K562 (cell line): Measurements from ENCODE around the gene LTBP1. TPM values are rescaled to one million over a fixed set of nuclear protein-coding genes. Genes with fewer than 3 reads are reported as not detected.

Experiments
- ATAC-seq: fragments of 200-7000 bp; cut with Tn5 transposase; 3 replicates; pipeline ENCODE4 v1.9.1; 2020; ENCODE audit warnings: moderate library complexity
- BruUV-seq: library from RNA; stranded (reverse); fragments of 400-500 nt; replicated peaks from 2 replicates; lab custom pipeline; 2021; lab: Mats Ljungman, UMichigan
- CTCF ChIA-PET: fragments of 300-600 bp; formaldehyde crosslinking; extraction: SDS; loops from one replicate; lab custom pipeline; 2021; ENCODE audit warnings: low intra/inter-chr PET ratio; lab: Yijun Ruan, JAX
- POLR2A ChIA-PET: fragments of 300-600, 350-650 bp; sonication (Branson Sonifier 250); formaldehyde crosslinking; extraction: SDS; loops from one replicate; lab custom pipeline; 2021; ENCODE audit warnings: antibody characterized with exemption, inconsistent platforms; lab: Yijun Ruan, JAX
- DNase-seq, 4 experiments: peaks; one replicate each; pipeline versions ENCODE4 v3.0.0 to v3.0.0-alpha.2; 2011 to 2018; ENCODE audit warnings: low spot score in 3 of 4, mixed read lengths in 3 of 4; ENCODE audit errors: extremely low read depth in 1 of 4
- FAIRE-seq: peaks from 2 replicates; lab custom pipeline; 2011; peaks lifted over from hg19 to GRCh38; lab: Jason Lieb, UNC
- H2AFZ ChIP-seq: 2 replicates; pipeline ENCODE4 v1.6.0; 2011; ENCODE audit warnings: low read depth, low read length, control low read depth, inconsistent platforms
- H3K27ac ChIP-seq: fragments of 200-600 bp; 3 replicates; pipeline ENCODE4 v1.8.0; 2011; ENCODE audit warnings: low read depth, mild to moderate bottlenecking, control low read depth, inconsistent platforms, low read length, moderate library complexity, mixed read lengths; ENCODE audit errors: extremely low read depth
- H3K27me3 ChIP-seq, 2 experiments: fragments of 300-600 bp in 1 of 2; 2 replicates in 1 of 2; 3 replicates in 1 of 2; pipeline versions ENCODE4 v1.6.0 to v1.8.0; 2011; ENCODE audit warnings: inconsistent platforms in 2 of 2, low read length in 2 of 2, mild to moderate bottlenecking in 1 of 2, mixed read lengths in 1 of 2, moderate library complexity in 1 of 2; ENCODE audit not compliant: control insufficient read depth in 2 of 2, insufficient read depth in 2 of 2
- H3K36me3 ChIP-seq: fragments of 300-600 bp; 3 replicates; pipeline ENCODE4 v1.8.0; 2011; ENCODE audit warnings: mild to moderate bottlenecking, low read length, inconsistent platforms; ENCODE audit not compliant: control insufficient read depth, insufficient read depth
- H3K4me1 ChIP-seq, 2 experiments: fragments of 200-600 bp in 1 of 2; replicated peaks in 1 of 2; 2 replicates in 1 of 2; 3 replicates in 1 of 2; pipeline versions ENCODE4 v1.5.1 to v1.8.0; 2011; ENCODE audit warnings: inconsistent platforms in 2 of 2, low read length in 2 of 2, mild to moderate bottlenecking in 1 of 2, mixed read lengths in 1 of 2, moderate library complexity in 1 of 2; ENCODE audit not compliant: control insufficient read depth in 2 of 2, insufficient read depth in 2 of 2
- H3K4me2 ChIP-seq: 2 replicates; pipeline ENCODE4 v1.6.1; 2011; ENCODE audit warnings: low read length, control low read depth, inconsistent platforms, mixed read lengths; ENCODE audit not compliant: insufficient read depth
- H3K4me3 ChIP-seq: fragments of 200-600 bp; sonication (generic), shearing (Covaris generic); 2 replicates; pipeline ENCODE4 v1.5.1; 2016; ENCODE audit warnings: control low read depth, inconsistent platforms
- H3K79me2 ChIP-seq: fragments of 200-600 bp; 3 replicates; pipeline ENCODE4 v1.8.0; 2011; ENCODE audit warnings: low read length, inconsistent platforms; ENCODE audit not compliant: control insufficient read depth, insufficient read depth
- H3K9ac ChIP-seq, 2 experiments: 2 replicates each; pipeline versions ENCODE4 v1.6.0 to v1.6.1; 2011; ENCODE audit warnings: low read depth in 2 of 2, low read length in 2 of 2, control low read depth in 1 of 2, inconsistent platforms in 1 of 2, mild to moderate bottlenecking in 1 of 2, mixed read lengths in 1 of 2; ENCODE audit not compliant: insufficient read depth in 1 of 2
- H3K9me1 ChIP-seq: one replicate; pipeline ENCODE4 v1.6.0; 2011; ENCODE audit warnings: inconsistent platforms, mild to moderate bottlenecking, low read length, moderate library complexity; ENCODE audit not compliant: control insufficient read depth, insufficient read depth
- H3K9me3 ChIP-seq: replicated peaks from 2 replicates; pipeline ENCODE4 v1.5.1; 2011; ENCODE audit warnings: low read depth, low read length, inconsistent platforms; ENCODE audit not compliant: control insufficient read depth, insufficient read depth
- H4K20me1 ChIP-seq: replicated peaks from 2 replicates; pipeline ENCODE4 v1.6.1; 2011; ENCODE audit warnings: low read length, inconsistent platforms, mixed read lengths; ENCODE audit not compliant: control insufficient read depth, insufficient read depth
- ASH1L ChIP-seq: fragments of 450-650 bp; IDR thresholded peaks from 2 replicates; pipeline ENCODE4 v1.6.1; 2018; ENCODE audit warnings: borderline replicate concordance, mild to moderate bottlenecking, low read depth; ENCODE audit not compliant: partially characterized antibody
- BCL6 ChIP-seq: fragments of 250-450 bp; sonication (Bioruptor Pico); IDR thresholded peaks from 2 replicates; pipeline ENCODE4 v1.4.0; 2020
- CEBPB ChIP-seq: fragments of 450-650 bp; IDR thresholded peaks from 2 replicates; pipeline ENCODE4 v1.6.1; 2016; ENCODE audit warnings: missing genetic modification characterization, missing compliant biosample characterization
- CEBPG ChIP-seq, 3 experiments: fragments of 200-800 bp in 1 of 3; sonication (Bioruptor generic) in 1 of 3; sonication (generic) in 1 of 3; formaldehyde crosslinking in 1 of 3; IDR thresholded peaks in 2 of 3; conservative IDR thresholded peaks in 1 of 3; 2 replicates each; pipeline versions ENCODE4 v1.6.1 to v1.8.0; 2016 to 2022; ENCODE audit warnings: missing compliant biosample characterization in 2 of 3, missing genetic modification characterization in 2 of 3, mild to moderate bottlenecking in 1 of 3, missing genetic modification reagents in 1 of 3
- CREB5 ChIP-seq: fragments of 250-450 bp; sonication (Bioruptor Pico); IDR thresholded peaks from 2 replicates; pipeline ENCODE4 v1.5.0; 2020; ENCODE audit warnings: mild to moderate bottlenecking
- ETV1 ChIP-seq: fragments of 450-650 bp; conservative IDR thresholded peaks from 2 replicates; pipeline ENCODE4 v1.6.1; 2016; ENCODE audit warnings: missing genetic modification characterization, control low read depth, low read depth, missing compliant biosample characterization
- JUNB ChIP-seq: fragments of 450-650 bp; formaldehyde crosslinking; conservative IDR thresholded peaks from 2 replicates; pipeline ENCODE4 v1.4.0; 2020; ENCODE audit warnings: mild to moderate bottlenecking
- MIER1 ChIP-seq: fragments of 450-650 bp; IDR thresholded peaks from 2 replicates; pipeline ENCODE4 v1.6.1; 2016; ENCODE audit warnings: antibody characterized with exemption, mild to moderate bottlenecking, low read depth
- MXD1 ChIP-seq: fragments of 250-450 bp; sonication (Bioruptor Pico); IDR thresholded peaks from 2 replicates; pipeline ENCODE4 v1.8.0; 2021; ENCODE audit warnings: borderline replicate concordance, mild to moderate bottlenecking, moderate library complexity; ENCODE audit not compliant: poor library complexity, severe bottlenecking
- NCOA4 ChIP-seq: fragments of 450-650 bp; IDR thresholded peaks from 2 replicates; pipeline ENCODE4 v1.6.1; 2018; ENCODE audit warnings: mild to moderate bottlenecking; ENCODE audit not compliant: partially characterized antibody
- NKRF ChIP-seq: fragments of 450-650 bp; IDR thresholded peaks from 2 replicates; pipeline ENCODE4 v1.6.1; 2016; ENCODE audit warnings: borderline replicate concordance
- SNAPC5 ChIP-seq: fragments of 250-450 bp; sonication (Bioruptor Pico); IDR thresholded peaks from 2 replicates; pipeline ENCODE4 v1.8.0; 2021; ENCODE audit warnings: moderate library complexity, mild to moderate bottlenecking, inconsistent platforms
- SP1 ChIP-seq: sonication (generic); formaldehyde crosslinking; IDR thresholded peaks from 2 replicates; pipeline ENCODE4 v1.8.1; 2022; ENCODE audit warnings: mild to moderate bottlenecking, missing genetic modification reagents
- ZNF431 ChIP-seq: sonication (generic); formaldehyde crosslinking; IDR thresholded peaks from 2 replicates; pipeline ENCODE4 v1.8.0; 2022; ENCODE audit warnings: mild to moderate bottlenecking, missing genetic modification reagents
- ZNF76 ChIP-seq: fragments of 250-450 bp; sonication (Bioruptor Pico); IDR thresholded peaks from 2 replicates; pipeline ENCODE4 v1.4.0; 2020; ENCODE audit warnings: mild to moderate bottlenecking, moderate library complexity, borderline replicate concordance
- WGBS: fragments of 100-300 bp; shearing (Covaris generic); methylation state at CpG from one replicate; pipeline ENCODE4 v1.1.6; 2016; ENCODE audit warnings: low coverage, mixed read lengths; ENCODE audit not compliant: insufficient coverage; ENCODE audit errors: missing lambda C conversion rate; 5-methylcytosine and 5-hydroxymethylcytosine counted together
- in situ Hi-C: fragments of 300-500 bp; cut with MboI; formaldehyde crosslinking; loops from 4 replicates; pipeline ENCODE4 v1.15.0; 2018; ENCODE audit warnings: inconsistent platforms, mixed read lengths
- intact Hi-C: fragments of 100-400 bp; cut with micrococcal nuclease; formaldehyde crosslinking; loops from 2 replicates; pipeline ENCODE4 v1.14.2; 2022
- polyA plus RNA-seq, 8 experiments: library from polyadenylated mRNA; depleted of rRNA in 4 of 8; stranded (reverse) in 5 of 8; unstranded in 3 of 8; fragments of >200 nt; fragmentation: Nextera tagmentation in 2 of 8; fragmentation: Illumina TruSeq in 1 of 8; extraction: Ambion mirVana in 2 of 8; extraction: Trizol in 1 of 8; gene quantifications; 2 replicates each; pipeline versions ENCODE4 v1.2.1 to v1.2.3, GENCODE V29; 2011 to 2014; ENCODE audit warnings: inconsistent platforms in 1 of 8, missing spikeins in 1 of 8
- total RNA-seq, 7 experiments: library from RNA; depleted of rRNA in 6 of 7; stranded (reverse); fragments of >200 nt in 6 of 7; fragmentation: Illumina TruSeq in 2 of 7; extraction: Trizol in 2 of 7; gene quantifications; 2 replicates each; pipeline versions ENCODE4 v1.2.1 to v1.2.3, GENCODE V29; 2011 to 2021; ENCODE audit warnings: low replicate concordance in 1 of 7

LTBP1 gene
- total and polyA plus RNA-seq, 9 of the 15 experiments (the other 6 are each of a cell fraction or from before 2014, with no cell fraction given): 3.6 to 16.4 (median 8.5) TPM

GRCh38 chr2:33133454-33133952, 186.8 kb downstream of the LTBP1 start:
- Histone ChIP-seq H3K27me3 (no peaks in the 10 kb centered on the region; a peak in 1 of 5 replicates), H3K4me2 (peak overlapping the region; percentile 10; the same call in 1 of the 2 replicates), H3K9ac (peak overlapping the region in 1 of 2 experiments; percentile 27; a peak in 1 of 4 replicates), H2AFZ (no peak overlapping the region; the same call in 1 of the 2 replicates), H3K36me3 (no peaks in the 10 kb centered on the region), H3K9me3 (no peaks in the 10 kb centered on the region), H3K79me2 (no peaks in the 10 kb centered on the region), H3K4me1 (peaks cover 0 to 21% of the 10 kb centered on the region in 2 experiments; a peak in 4 of 5 replicates), H3K4me3 (no peak overlapping the region), H4K20me1 (no peaks in the 10 kb centered on the region), H3K27ac (no peak overlapping the region), H3K9me1 (no peaks in the 10 kb centered on the region)
- WGBS: 24% methylated on average over 7 of the region's 7 CpGs
- BruUV-seq: no TSS peak
- POLR2A ChIA-PET: interaction anchor here (0.6 to 1.5 kb wide), 4 partner anchors 8 to 151 kb away, joined by 3 to 5 read pairs (median 3); no protein-coding TSS in a partner anchor
- in situ Hi-C loops: no loop called here
- peak in 2 of 4 experiments; percentile 16 to 18 for DNase-seq
- CTCF ChIA-PET: no interaction called here
- intact Hi-C loops: loop anchor here (10.0 kb wide), 1 partner anchor 241 kb away; no protein-coding TSS in a partner anchor
- peak; percentile 64 for ATAC-seq
- peak; percentile 42 for FAIRE-seq
- no peak for TF ChIP-seq MIER1
- no peak for TF ChIP-seq MXD1 (CRISPR knock-in tag)
- no peak for TF ChIP-seq CREB5 (CRISPR knock-in tag)
- no peak for TF ChIP-seq SNAPC5
- TF ChIP-seq BCL6: no peak
- no peak for TF ChIP-seq ZNF76 (CRISPR knock-in tag)
- no peak for TF ChIP-seq CEBPG (CRISPR knock-in tag; IDR thresholded peaks at IDR 0.05)
- peak in 1 of 2 experiments; percentile 70; a peak in 2 of 4 replicates for TF ChIP-seq CEBPG (tag; conservative IDR thresholded peaks at IDR 0.05 in 1 of 2, IDR thresholded peaks at IDR 0.05 in 1 of 2)
- no peak for TF ChIP-seq ETV1
- TF ChIP-seq ASH1L: no peak
- TF ChIP-seq SP1 (CRISPR knock-in tag): no peak
- TF ChIP-seq ZNF431 (CRISPR knock-in tag): no peak
- TF ChIP-seq NCOA4: no peak
- TF ChIP-seq NKRF: no peak
- peak; percentile 78 for TF ChIP-seq CEBPB (tag)
- TF ChIP-seq JUNB: no peak
